PC-3 (cell line): ENCODE results near the gene PEPD. TPM values are rescaled to one million over a fixed set of nuclear protein-coding genes. Genes with fewer than 3 reads are reported as not detected.

Experiments
- ATAC-seq: fragments of 200-7000 bp; cut with Tn5 transposase; 2 replicates; pipeline ENCODE4 v1.9.1; 2020; ENCODE audit warnings: mild to moderate bottlenecking, moderate library complexity
- BruUV-seq: library from RNA; stranded (reverse); fragments of 400-500 nt; replicated peaks from 2 replicates; lab custom pipeline; 2021; lab: Mats Ljungman, UMichigan
- CTCF ChIA-PET: fragments of 300-600 bp; sonication (Branson Sonifier 250); formaldehyde crosslinking; loops from one replicate; lab custom pipeline; 2022; ENCODE audit warnings: antibody characterized with exemption; lab: Charles Lee
- POLR2A ChIA-PET: fragments of 300-600 bp; sonication (Branson Sonifier 250); formaldehyde crosslinking; loops from one replicate; lab custom pipeline; 2022; ENCODE audit warnings: antibody characterized with exemption; ENCODE audit not compliant: unreplicated experiment; lab: Charles Lee
- DNase-seq: peaks from one replicate; pipeline ENCODE4 v3.0.0-alpha.2; 2015
- H2AFZ ChIP-seq: fragments of 300-600 bp; sonication (generic); 2 replicates; pipeline ENCODE4 v1.6.0; 2016; ENCODE audit warnings: antibody characterized with exemption, low read length
- H3F3A ChIP-seq: fragments of 300-600 bp; sonication (generic); one replicate; pipeline ENCODE4 v1.6.0; 2017; ENCODE audit warnings: antibody characterized with exemption, low read length, control low read depth, mild to moderate bottlenecking; ENCODE audit not compliant: unreplicated experiment
- H3K27ac ChIP-seq: fragments of 300-600 bp; sonication (generic); 2 replicates; pipeline ENCODE4 v1.5.1; 2016; ENCODE audit warnings: mild to moderate bottlenecking, low read length
- H3K27me3 ChIP-seq: fragments of 300-600 bp; sonication (generic); 2 replicates; pipeline ENCODE4 v1.6.1; 2016; ENCODE audit warnings: low read length, mixed read lengths
- H3K36me3 ChIP-seq: fragments of 300-600 bp; sonication (generic); 2 replicates; pipeline ENCODE4 v1.6.1; 2016; ENCODE audit warnings: low read depth, mixed run types, low read length, mixed read lengths
- H3K4me1 ChIP-seq: fragments of 300-600 bp; sonication (generic); 2 replicates; pipeline ENCODE4 v1.5.1; 2016; ENCODE audit warnings: low read length; ENCODE audit not compliant: insufficient read depth
- H3K4me2 ChIP-seq: fragments of 300-600 bp; sonication (generic); 2 replicates; pipeline ENCODE4 v1.6.0; 2016; ENCODE audit warnings: low read length
- H3K4me3 ChIP-seq: fragments of 300-600 bp; sonication (generic); 2 replicates; pipeline ENCODE4 v1.5.1; 2016; ENCODE audit warnings: mild to moderate bottlenecking, low read length, mixed read lengths
- H3K79me2 ChIP-seq: fragments of 300-600 bp; sonication (generic); 2 replicates; pipeline ENCODE4 v1.6.1; 2017; ENCODE audit warnings: low read length, mixed read lengths
- H3K9ac ChIP-seq: fragments of 300-600 bp; sonication (generic); 2 replicates; pipeline ENCODE4 v1.6.0; 2016; ENCODE audit warnings: mild to moderate bottlenecking, low read length
- H3K9me2 ChIP-seq: fragments of 300-600 bp; sonication (generic); replicated peaks from 2 replicates; pipeline ENCODE4 v1.6.1; 2016; ENCODE audit warnings: mixed run types, low read length, mixed read lengths
- H3K9me3 ChIP-seq: fragments of 300-600 bp; sonication (generic); 2 replicates; pipeline ENCODE4 v1.6.1; 2016; ENCODE audit warnings: low read length, mixed read lengths
- H4K20me1 ChIP-seq: fragments of 300-600 bp; sonication (generic); 2 replicates; pipeline ENCODE4 v1.6.1; 2016; ENCODE audit warnings: low read length, mixed read lengths
- EZH2 ChIP-seq: fragments of 300-600 bp; sonication (generic); IDR thresholded peaks from one replicate; pipeline ENCODE4 v1.6.1; 2017; ENCODE audit warnings: antibody characterized with exemption, mild to moderate bottlenecking, low read length; ENCODE audit not compliant: unreplicated experiment
- EZH2phosphoT487 ChIP-seq: fragments of 300-600 bp; sonication (generic); IDR thresholded peaks from 2 replicates; pipeline ENCODE4 v1.6.1; 2018; ENCODE audit warnings: mild to moderate bottlenecking, antibody characterized with exemption, low read length, borderline replicate concordance
- intact Hi-C: fragments of 100-400 bp; cut with micrococcal nuclease; formaldehyde crosslinking; loops from 2 replicates; pipeline ENCODE4 v1.9.0; 2023
- total RNA-seq: library from RNA; depleted of rRNA; stranded (reverse); fragments of >200 nt; gene quantifications from 2 replicates; pipeline ENCODE4 v1.2.3, GENCODE V29; 2014
- TF ChIP-seq, protein P1 (sequence below): fragments of 300-600 bp; sonication (generic); conservative IDR thresholded peaks from 2 replicates; pipeline ENCODE4 v1.5.1; 2017; ENCODE audit warnings: antibody characterized with exemption, low read depth, mild to moderate bottlenecking, low read length

PEPD gene
- total RNA-seq, 1 experiment from 2014 or later, result 53.4 TPM

GRCh38 chr19:33469171-33470039 is 52.2 kb downstream of the PEPD start:
- Histone ChIP-seq H3K9me2 (no peaks in the 10 kb centered on the region), H3K4me3 (no peak overlapping the region), H3K27ac (no peak overlapping the region), H3K4me2 (no peak overlapping the region), H3K9ac (no peak overlapping the region), H3K4me1 (peaks cover 20% of the 10 kb centered on the region), H2AFZ (no peak overlapping the region), H3K79me2 (no peaks in the 10 kb centered on the region), H3F3A (no peaks in the 10 kb centered on the region), H3K9me3 (no peaks in the 10 kb centered on the region), H4K20me1 (no peaks in the 10 kb centered on the region), H3K27me3 (no peaks in the 10 kb centered on the region), H3K36me3 (no peaks in the 10 kb centered on the region)
- intact Hi-C loops, result loop anchor here (5.0 kb wide), 1 partner anchor 53 kb away; the partner anchor contains the start of gene PEPD
- POLR2A ChIA-PET, result no interaction called here
- ATAC-seq, result no peak
- no peak for DNase-seq
- no peak for TF ChIP-seq EZH2
- TF ChIP-seq EZH2phosphoT487, result no peak
- TF ChIP-seq, protein P1, sequence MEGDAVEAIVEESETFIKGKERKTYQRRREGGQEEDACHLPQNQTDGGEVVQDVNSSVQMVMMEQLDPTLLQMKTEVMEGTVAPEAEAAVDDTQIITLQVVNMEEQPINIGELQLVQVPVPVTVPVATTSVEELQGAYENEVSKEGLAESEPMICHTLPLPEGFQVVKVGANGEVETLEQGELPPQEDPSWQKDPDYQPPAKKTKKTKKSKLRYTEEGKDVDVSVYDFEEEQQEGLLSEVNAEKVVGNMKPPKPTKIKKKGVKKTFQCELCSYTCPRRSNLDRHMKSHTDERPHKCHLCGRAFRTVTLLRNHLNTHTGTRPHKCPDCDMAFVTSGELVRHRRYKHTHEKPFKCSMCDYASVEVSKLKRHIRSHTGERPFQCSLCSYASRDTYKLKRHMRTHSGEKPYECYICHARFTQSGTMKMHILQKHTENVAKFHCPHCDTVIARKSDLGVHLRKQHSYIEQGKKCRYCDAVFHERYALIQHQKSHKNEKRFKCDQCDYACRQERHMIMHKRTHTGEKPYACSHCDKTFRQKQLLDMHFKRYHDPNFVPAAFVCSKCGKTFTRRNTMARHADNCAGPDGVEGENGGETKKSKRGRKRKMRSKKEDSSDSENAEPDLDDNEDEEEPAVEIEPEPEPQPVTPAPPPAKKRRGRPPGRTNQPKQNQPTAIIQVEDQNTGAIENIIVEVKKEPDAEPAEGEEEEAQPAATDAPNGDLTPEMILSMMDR, result no peak
- no TSS peak for BruUV-seq
- CTCF ChIA-PET, result no interaction called here

DNA sequence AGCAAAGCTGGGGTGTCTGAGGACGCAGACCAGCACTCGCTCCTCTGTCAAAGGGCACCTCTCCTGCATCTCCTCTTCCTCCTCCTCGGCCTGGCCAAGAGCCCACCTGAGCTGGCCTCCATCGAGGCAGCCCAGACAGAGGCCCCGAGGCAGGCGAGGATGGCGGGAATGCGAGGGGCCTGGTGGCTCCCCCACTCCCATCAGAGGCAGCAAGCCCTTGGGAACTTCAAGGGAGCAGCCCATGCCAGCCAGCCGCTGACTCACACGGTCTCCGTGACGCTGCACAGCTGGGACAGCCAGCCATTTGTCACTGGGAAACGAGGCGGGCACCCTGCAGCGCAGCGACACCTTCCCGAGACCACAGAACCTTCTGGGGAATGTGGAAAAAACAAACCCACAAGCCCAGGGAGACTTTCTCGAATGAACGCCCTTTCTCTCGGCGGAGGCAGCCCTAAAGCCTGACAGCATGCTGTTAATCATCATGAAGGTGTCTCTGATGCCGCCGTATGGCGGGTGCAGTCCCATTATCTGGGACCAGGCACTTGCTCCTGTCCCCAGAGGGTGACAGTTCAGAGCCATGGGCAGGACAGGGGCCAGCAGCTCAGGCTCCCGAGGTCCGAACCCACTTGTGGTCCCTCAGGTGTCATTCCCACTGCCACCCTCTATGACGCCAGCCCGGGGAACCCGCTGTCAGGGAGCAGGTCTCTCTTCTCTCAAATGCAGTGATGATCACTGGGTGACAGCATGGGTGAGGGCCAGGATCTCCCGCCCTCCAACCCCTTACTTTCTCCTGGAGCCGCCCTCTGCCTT is 53.0 kb downstream of the PEPD start:
- Histone ChIP-seq H3K27ac (no peak overlapping the region), H4K20me1 (no peaks in the 10 kb centered on the region), H3K27me3 (no peaks in the 10 kb centered on the region), H3K9me2 (no peaks in the 10 kb centered on the region), H3K36me3 (no peaks in the 10 kb centered on the region), H3K4me3 (no peak overlapping the region), H3K79me2 (no peaks in the 10 kb centered on the region), H3K4me2 (no peak overlapping the region), H3K9me3 (no peaks in the 10 kb centered on the region), H3F3A (no peaks in the 10 kb centered on the region), H2AFZ (no peak overlapping the region), H3K9ac (no peak overlapping the region), H3K4me1 (peaks cover 12% of the 10 kb centered on the region)
- intact Hi-C loops, result no loop called here
- TF ChIP-seq EZH2, result no peak
- TF ChIP-seq, protein P1, result no peak
- TF ChIP-seq EZH2phosphoT487, result no peak
- POLR2A ChIA-PET, result no interaction called here
- no TSS peak for BruUV-seq
- no peak for DNase-seq
- CTCF ChIA-PET, result no interaction called here
- no peak for ATAC-seq

GRCh38 chr19:33467851-33468250 is 53.7 kb downstream of the PEPD start:
- Histone ChIP-seq H3K4me2 (no peak overlapping the region), H3K4me3 (no peak overlapping the region), H3K79me2 (no peaks in the 10 kb centered on the region), H3K9ac (no peak overlapping the region), H3F3A (no peaks in the 10 kb centered on the region), H4K20me1 (no peaks in the 10 kb centered on the region), H3K27ac (no peak overlapping the region), H3K4me1 (peaks cover 6% of the 10 kb centered on the region), H3K27me3 (no peaks in the 10 kb centered on the region), H3K9me3 (no peaks in the 10 kb centered on the region), H3K9me2 (no peaks in the 10 kb centered on the region), H3K36me3 (no peaks in the 10 kb centered on the region), H2AFZ (no peak overlapping the region)
- DNase-seq (no peak), ATAC-seq (no peak)
- TF ChIP-seq EZH2 (no peak), EZH2phosphoT487 (no peak)
- TF ChIP-seq, protein P1, result no peak
- CTCF ChIA-PET, result no interaction called here
- BruUV-seq, result no TSS peak
- intact Hi-C loops, result no loop called here
- POLR2A ChIA-PET, result no interaction called here
